ENCODE measurements around the gene SEPTIN3.

SEPTIN3 gene

GRCh38 chr22:42010778-42011177, 41.5 kb downstream of the SEPTIN3 start:
- TF ChIP-seq CTCF (IDR thresholded peaks at IDR 0.05; ENCODE audit: low read depth, low read length, poor library complexity, severe bottlenecking) (no peak), EZH2phosphoT487 (IDR thresholded peaks at IDR 0.05; ENCODE audit: borderline replicate concordance, low read length) (no peak)
- H3K9me2 ChIP-seq (replicated peaks; ENCODE audit: control insufficient read depth, low read length): no peaks in the 10 kb centered on the region
- H3K9me3 ChIP-seq (ENCODE audit: control insufficient read depth, insufficient read depth, low read length): peaks cover 16% of the 10 kb centered on the region
- H3K27ac ChIP-seq (ENCODE audit: low read depth, low read length): no peak overlapping the region
- H3K27me3 ChIP-seq (ENCODE audit: control insufficient read depth, low read length): peaks cover 4% of the 10 kb centered on the region
- H3K36me3 ChIP-seq (ENCODE audit: control insufficient read depth, low read length): no peaks in the 10 kb centered on the region
- H3K4me1 ChIP-seq (ENCODE audit: control insufficient read depth, low read length): 0 out of 2 replicates have a peak, but pooled peaks cover 2% of the 10 kb centered on the region
- no peaks in the 10 kb centered on the region for H3F3A ChIP-seq (ENCODE audit: control insufficient read depth, insufficient read depth)
- no peak overlapping the region for H3K4me2 ChIP-seq (ENCODE audit: low read length)
- H3K4me3 ChIP-seq (ENCODE audit: low read length): no peak overlapping the region
- no peaks in the 10 kb centered on the region for H4K20me1 ChIP-seq (ENCODE audit: control insufficient read depth, insufficient read depth, low read depth, low read length)
- H3K79me2 ChIP-seq (ENCODE audit: control insufficient read depth, low read length): no peaks in the 10 kb centered on the region

GRCh38 chr22:42013385-42013784, 44.1 kb downstream of the SEPTIN3 start:
- H3K27me3 ChIP-seq (ENCODE audit: control insufficient read depth, low read length): peaks cover 17% of the 10 kb centered on the region
- H3K36me3 ChIP-seq (ENCODE audit: control insufficient read depth, low read length): no peaks in the 10 kb centered on the region
- 0 out of 2 replicates have a peak, but pooled peaks cover 2% of the 10 kb centered on the region for H3K4me1 ChIP-seq (ENCODE audit: control insufficient read depth, low read length)

GRCh38 chr22:42016111-42016510, 46.9 kb downstream of the SEPTIN3 start:
- H3K9me2 ChIP-seq (replicated peaks; ENCODE audit: control insufficient read depth, low read length): no peaks in the 10 kb centered on the region
- H3K4me1 ChIP-seq (ENCODE audit: control insufficient read depth, low read length): 0 out of 2 replicates have a peak, but pooled peaks cover 2% of the 10 kb centered on the region
- H3K27me3 ChIP-seq (ENCODE audit: control insufficient read depth, low read length): peaks cover 21% of the 10 kb centered on the region
- H3K36me3 ChIP-seq (ENCODE audit: control insufficient read depth, low read length): no peaks in the 10 kb centered on the region
- H3K9me3 ChIP-seq (ENCODE audit: control insufficient read depth, insufficient read depth, low read length): peaks cover 2% of the 10 kb centered on the region
- no peak overlapping the region for H3K4me2 ChIP-seq (ENCODE audit: low read length)
- no peak overlapping the region for H3K4me3 ChIP-seq (ENCODE audit: low read length)
- no peaks in the 10 kb centered on the region for H3F3A ChIP-seq (ENCODE audit: control insufficient read depth, insufficient read depth)
- H3K79me2 ChIP-seq (ENCODE audit: control insufficient read depth, low read length): no peaks in the 10 kb centered on the region
- TF ChIP-seq EZH2phosphoT487 (IDR thresholded peaks at IDR 0.05; ENCODE audit: borderline replicate concordance, low read length) (no peak), CTCF (IDR thresholded peaks at IDR 0.05; ENCODE audit: low read depth, low read length, poor library complexity, severe bottlenecking) (no peak)
- no peak overlapping the region for H3K27ac ChIP-seq (ENCODE audit: low read depth, low read length)
- H4K20me1 ChIP-seq (ENCODE audit: control insufficient read depth, insufficient read depth, low read depth, low read length): no peaks in the 10 kb centered on the region

More at GRCh38 chr22:42013385-42013784, 44.1 kb downstream of the SEPTIN3 start:
- Histone ChIP-seq H3K27ac (ENCODE audit: low read depth, low read length) (no peak overlapping the region), H3K79me2 (ENCODE audit: control insufficient read depth, low read length) (no peaks in the 10 kb centered on the region), H3K9me2 (replicated peaks; ENCODE audit: control insufficient read depth, low read length) (no peaks in the 10 kb centered on the region), H3K9me3 (ENCODE audit: control insufficient read depth, insufficient read depth, low read length) (peaks cover 16% of the 10 kb centered on the region), H4K20me1 (ENCODE audit: control insufficient read depth, insufficient read depth, low read depth, low read length) (no peaks in the 10 kb centered on the region), H3F3A (ENCODE audit: control insufficient read depth, insufficient read depth) (no peaks in the 10 kb centered on the region), H3K4me2 (ENCODE audit: low read length) (no peak overlapping the region), H3K4me3 (ENCODE audit: low read length) (no peak overlapping the region)
- no peak for TF ChIP-seq EZH2phosphoT487 (IDR thresholded peaks at IDR 0.05; ENCODE audit: borderline replicate concordance, low read length)
- TF ChIP-seq CTCF (IDR thresholded peaks at IDR 0.05; ENCODE audit: low read depth, low read length, poor library complexity, severe bottlenecking): no peak
